Bronchial epithelial cell (primary cell): ENCODE data around the gene CBX6. TPM values are rescaled to one million over a fixed set of nuclear protein-coding genes. Genes with fewer than 3 reads are reported as not detected.

Experiments
- DNase-seq: peaks from one replicate; pipeline ENCODE4 v3.0.0-alpha.2; 2010; ENCODE audit warnings: low read depth
- FAIRE-seq: peaks from 2 replicates; lab custom pipeline; 2011; peaks lifted over from hg19 to GRCh38; lab: Jason Lieb, UNC
- H3K27me3 ChIP-seq: 2 replicates; pipeline ENCODE4 v1.5.1; 2011; ENCODE audit warnings: low read length; ENCODE audit not compliant: control insufficient read depth, insufficient read depth
- H3K36me3 ChIP-seq: 2 replicates; pipeline ENCODE4 v1.5.1; 2011; ENCODE audit warnings: low read length; ENCODE audit not compliant: control insufficient read depth, insufficient read depth
- H3K4me3 ChIP-seq: 2 replicates; pipeline ENCODE4 v1.5.1; 2011; ENCODE audit warnings: mild to moderate bottlenecking, low read depth, low read length, control low read depth
- total RNA-seq: library from RNA; depleted of rRNA; stranded (reverse); fragments of >200 nt; gene quantifications from 2 replicates; pipeline ENCODE4 v1.2.1, GENCODE V29; 2014
- TF ChIP-seq, protein P1 (sequence below): IDR thresholded peaks from 2 replicates; pipeline ENCODE4 v1.5.1; 2011; ENCODE audit warnings: mild to moderate bottlenecking, moderate library complexity, low read length, control low read depth, inconsistent platforms; ENCODE audit not compliant: insufficient read depth, severe bottlenecking

CBX6 gene
- total RNA-seq, 1 donor from 2014 or later, result 6.8 TPM

- TF ChIP-seq, protein P1, sequence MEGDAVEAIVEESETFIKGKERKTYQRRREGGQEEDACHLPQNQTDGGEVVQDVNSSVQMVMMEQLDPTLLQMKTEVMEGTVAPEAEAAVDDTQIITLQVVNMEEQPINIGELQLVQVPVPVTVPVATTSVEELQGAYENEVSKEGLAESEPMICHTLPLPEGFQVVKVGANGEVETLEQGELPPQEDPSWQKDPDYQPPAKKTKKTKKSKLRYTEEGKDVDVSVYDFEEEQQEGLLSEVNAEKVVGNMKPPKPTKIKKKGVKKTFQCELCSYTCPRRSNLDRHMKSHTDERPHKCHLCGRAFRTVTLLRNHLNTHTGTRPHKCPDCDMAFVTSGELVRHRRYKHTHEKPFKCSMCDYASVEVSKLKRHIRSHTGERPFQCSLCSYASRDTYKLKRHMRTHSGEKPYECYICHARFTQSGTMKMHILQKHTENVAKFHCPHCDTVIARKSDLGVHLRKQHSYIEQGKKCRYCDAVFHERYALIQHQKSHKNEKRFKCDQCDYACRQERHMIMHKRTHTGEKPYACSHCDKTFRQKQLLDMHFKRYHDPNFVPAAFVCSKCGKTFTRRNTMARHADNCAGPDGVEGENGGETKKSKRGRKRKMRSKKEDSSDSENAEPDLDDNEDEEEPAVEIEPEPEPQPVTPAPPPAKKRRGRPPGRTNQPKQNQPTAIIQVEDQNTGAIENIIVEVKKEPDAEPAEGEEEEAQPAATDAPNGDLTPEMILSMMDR, result no peak
- no peak for DNase-seq
- peak; percentile 13 for FAIRE-seq
Measured at GRCh38 chr22:38823637-38824036, 48.4 kb downstream of the CBX6 start.

DNA sequence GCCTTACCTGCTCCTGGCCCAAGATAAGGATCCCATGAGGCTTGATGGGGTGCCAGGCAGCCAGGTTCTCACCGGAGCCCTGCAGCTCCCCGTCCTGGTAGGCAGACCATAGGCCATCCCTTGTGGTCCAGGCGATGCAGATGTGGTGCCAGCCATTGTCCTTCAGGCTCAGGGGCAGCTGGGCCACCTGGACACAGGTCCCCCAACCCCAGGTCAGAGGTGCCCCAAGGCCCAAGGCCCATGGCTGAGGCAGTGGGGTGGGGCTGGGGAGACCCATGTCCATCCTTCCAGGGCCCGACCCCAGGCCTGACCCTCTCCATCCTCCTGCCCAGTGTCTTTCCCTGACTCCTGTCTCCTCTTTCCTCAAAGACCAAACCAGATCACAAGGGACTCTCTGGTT lies 48.9 kb downstream of the CBX6 start:
- TF ChIP-seq, protein P1, result no peak
- no peak for FAIRE-seq

More at GRCh38 chr22:38823637-38824036, 48.4 kb downstream of the CBX6 start:
- Histone ChIP-seq H3K36me3 (no peaks in the 10 kb centered on the region), H3K4me3 (no peak overlapping the region), H3K27me3 (peaks cover 2% of the 10 kb centered on the region)

DNA sequence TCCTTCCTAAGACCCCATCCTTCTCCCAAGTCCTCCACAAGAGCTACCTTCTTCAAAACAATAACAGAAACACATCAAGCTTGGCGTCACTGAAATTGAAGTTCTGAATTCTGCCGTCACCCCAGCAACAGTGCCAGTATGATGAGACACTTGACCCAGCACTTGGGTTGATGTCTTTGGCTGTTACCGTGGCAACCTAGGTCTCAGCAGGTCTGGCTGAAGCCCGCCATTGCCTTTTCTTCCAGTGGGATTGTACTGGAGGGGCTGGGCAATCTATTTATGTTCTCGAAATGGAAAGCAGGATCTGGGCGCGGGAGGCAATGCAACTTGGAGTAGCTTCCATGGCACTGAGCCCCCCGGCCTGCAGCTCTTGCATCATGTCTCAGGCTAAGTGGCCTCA lies 52.0 kb downstream of the CBX6 start:
- FAIRE-seq, result no peak
- Histone ChIP-seq H3K36me3 (no peaks in the 10 kb centered on the region), H3K4me3 (no peak overlapping the region), H3K27me3 (peaks cover 2% of the 10 kb centered on the region)
- TF ChIP-seq, protein P1, result no peak
- no peak for DNase-seq

More for the DNA sequence above, 48.9 kb downstream of the CBX6 start:
- Histone ChIP-seq H3K4me3 (no peak overlapping the region), H3K36me3 (no peaks in the 10 kb centered on the region), H3K27me3 (peaks cover 2% of the 10 kb centered on the region)
- DNase-seq, result no peak

- DNase-seq (no peak), FAIRE-seq (peak; percentile 62)
- Histone ChIP-seq H3K36me3 (no peaks in the 10 kb centered on the region), H3K4me3 (no peak overlapping the region), H3K27me3 (peaks cover 2% of the 10 kb centered on the region)
- TF ChIP-seq, protein P1, result no peak
Measured at GRCh38 chr22:38819387-38819940, 52.6 kb downstream of the CBX6 start.

- TF ChIP-seq, protein P1, result no peak
- H3K27me3 ChIP-seq, result peaks cover 2% of the 10 kb centered on the region
- H3K36me3 ChIP-seq, result no peaks in the 10 kb centered on the region
- DNase-seq (no peak), FAIRE-seq (no peak)
- no peak overlapping the region for H3K4me3 ChIP-seq
Measured at GRCh38 chr22:38817196-38817595, 54.8 kb downstream of the CBX6 start.

DNA sequence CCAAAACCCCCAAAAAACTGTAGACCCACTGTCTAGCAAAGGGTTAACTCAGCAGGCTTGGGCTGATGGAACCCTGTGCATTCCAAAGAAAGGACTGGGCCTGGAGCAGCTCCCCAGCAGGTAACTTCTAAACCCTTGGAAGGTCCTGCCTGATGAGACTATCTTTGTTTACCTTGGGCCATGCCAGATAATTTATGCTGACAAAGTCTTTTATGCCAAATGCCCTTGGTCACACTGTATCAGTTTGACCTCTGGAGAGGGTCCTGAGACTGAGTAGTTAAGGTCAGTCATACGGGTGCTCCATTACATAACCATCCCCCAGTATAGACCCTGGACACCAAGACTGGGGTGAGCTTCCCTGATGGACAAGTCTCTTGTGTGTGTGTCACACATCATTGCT lies 56.2 kb downstream of the CBX6 start:
- FAIRE-seq, result no peak
- TF ChIP-seq, protein P1, result no peak
- H3K36me3 ChIP-seq, result no peaks in the 10 kb centered on the region
- DNase-seq, result no peak
- no peak overlapping the region for H3K4me3 ChIP-seq
- peaks cover 2% of the 10 kb centered on the region for H3K27me3 ChIP-seq
